RWPE2 (cell line): Measurements from ENCODE around the gene GABRB1.

Source experiments
- ATAC-seq: fragments of 200-7000 bp; cut with Tn5 transposase; 3 replicates; pipeline ENCODE4 v1.9.1; 2021; ENCODE audit warnings: low read depth
- DNase-seq: peaks from one replicate; pipeline ENCODE4 v3.0.0-alpha.2; 2020; ENCODE audit warnings: low spot score
- H3K27ac ChIP-seq: fragments of 450-650 bp; 2 replicates; pipeline ENCODE4 v1.5.1; 2017; ENCODE audit warnings: mild to moderate bottlenecking; ENCODE audit not compliant: poor library complexity, severe bottlenecking
- H3K27me3 ChIP-seq: fragments of 250-450 bp; sonication (Bioruptor Pico); 2 replicates; pipeline ENCODE4 v1.5.1; 2021; ENCODE audit warnings: mild to moderate bottlenecking, moderate library complexity; ENCODE audit not compliant: insufficient read depth, poor library complexity, severe bottlenecking
- H3K36me3 ChIP-seq: fragments of 250-450 bp; sonication (Bioruptor Pico); 2 replicates; pipeline ENCODE4 v1.5.1; 2020; ENCODE audit warnings: low read depth, mild to moderate bottlenecking, moderate library complexity
- H3K4me1 ChIP-seq: fragments of 250-450 bp; sonication (Bioruptor Pico); 2 replicates; pipeline ENCODE4 v1.5.1; 2021; ENCODE audit warnings: mild to moderate bottlenecking, moderate library complexity; ENCODE audit not compliant: insufficient read depth, poor library complexity, severe bottlenecking
- H3K4me3 ChIP-seq: fragments of 250-450 bp; sonication (Bioruptor Pico); 2 replicates; pipeline ENCODE4 v1.5.1; 2021; ENCODE audit warnings: mild to moderate bottlenecking, moderate library complexity; ENCODE audit not compliant: severe bottlenecking
- H3K9me3 ChIP-seq: fragments of 250-450 bp; sonication (Bioruptor Pico); 2 replicates; pipeline ENCODE4 v1.5.1; 2021; ENCODE audit warnings: mild to moderate bottlenecking, moderate library complexity; ENCODE audit not compliant: severe bottlenecking
- TF ChIP-seq, protein P1 (sequence below): fragments of 450-650 bp; IDR thresholded peaks from one replicate; pipeline ENCODE4 v1.5.1; 2017; ENCODE audit warnings: mild to moderate bottlenecking, moderate library complexity; ENCODE audit not compliant: poor library complexity, severe bottlenecking

GABRB1 gene

DNA sequence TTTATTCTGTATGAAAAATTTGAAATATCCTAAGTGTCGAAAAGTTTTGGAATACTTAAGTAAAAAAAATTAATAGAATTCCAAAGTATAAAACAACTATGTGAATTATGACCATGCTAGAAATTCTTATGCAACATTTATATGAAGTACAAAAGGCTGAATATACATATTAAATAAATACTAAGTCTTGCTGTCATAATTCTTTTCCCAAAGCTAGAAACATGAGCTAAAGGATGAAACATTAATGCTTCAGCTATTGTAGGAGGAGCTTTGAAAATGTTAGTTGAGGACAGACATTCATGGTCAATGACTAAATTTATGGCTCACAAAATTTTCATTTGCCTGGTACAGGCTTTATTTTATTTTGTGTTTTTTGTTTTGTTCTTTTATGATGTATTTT lies 207.3 kb downstream of the GABRB1 start:
- Histone ChIP-seq H3K27ac (no peak overlapping the region), H3K4me1 (no peaks in the 10 kb centered on the region), H3K9me3 (no peaks in the 10 kb centered on the region), H3K4me3 (no peak overlapping the region), H3K27me3 (no peaks in the 10 kb centered on the region), H3K36me3 (no peaks in the 10 kb centered on the region)
- ATAC-seq (no peak), DNase-seq (no peak)
- TF ChIP-seq, protein P1, sequence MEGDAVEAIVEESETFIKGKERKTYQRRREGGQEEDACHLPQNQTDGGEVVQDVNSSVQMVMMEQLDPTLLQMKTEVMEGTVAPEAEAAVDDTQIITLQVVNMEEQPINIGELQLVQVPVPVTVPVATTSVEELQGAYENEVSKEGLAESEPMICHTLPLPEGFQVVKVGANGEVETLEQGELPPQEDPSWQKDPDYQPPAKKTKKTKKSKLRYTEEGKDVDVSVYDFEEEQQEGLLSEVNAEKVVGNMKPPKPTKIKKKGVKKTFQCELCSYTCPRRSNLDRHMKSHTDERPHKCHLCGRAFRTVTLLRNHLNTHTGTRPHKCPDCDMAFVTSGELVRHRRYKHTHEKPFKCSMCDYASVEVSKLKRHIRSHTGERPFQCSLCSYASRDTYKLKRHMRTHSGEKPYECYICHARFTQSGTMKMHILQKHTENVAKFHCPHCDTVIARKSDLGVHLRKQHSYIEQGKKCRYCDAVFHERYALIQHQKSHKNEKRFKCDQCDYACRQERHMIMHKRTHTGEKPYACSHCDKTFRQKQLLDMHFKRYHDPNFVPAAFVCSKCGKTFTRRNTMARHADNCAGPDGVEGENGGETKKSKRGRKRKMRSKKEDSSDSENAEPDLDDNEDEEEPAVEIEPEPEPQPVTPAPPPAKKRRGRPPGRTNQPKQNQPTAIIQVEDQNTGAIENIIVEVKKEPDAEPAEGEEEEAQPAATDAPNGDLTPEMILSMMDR, result no peak

DNA sequence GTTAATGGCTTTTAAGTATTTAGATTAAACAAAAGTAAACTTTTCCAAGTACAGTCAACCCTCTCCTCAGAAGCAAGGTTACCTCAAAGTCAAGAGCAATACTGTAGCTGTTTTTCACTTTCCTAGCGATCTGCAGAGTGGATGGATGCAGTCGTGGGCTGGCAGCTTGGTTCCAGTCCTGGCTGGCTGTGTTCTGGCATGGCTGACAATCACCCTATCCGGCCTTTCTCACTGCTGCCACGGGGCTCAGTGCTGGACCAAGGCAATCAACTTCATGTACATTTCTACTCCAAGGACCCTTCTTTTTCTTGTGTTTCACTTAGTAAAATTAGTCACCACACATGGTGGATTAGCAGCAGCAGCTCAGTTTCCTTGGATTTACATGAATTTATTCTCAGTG lies 208.3 kb downstream of the GABRB1 start:
- ATAC-seq (no peak), DNase-seq (no peak)
- TF ChIP-seq, protein P1, result no peak
- no peaks in the 10 kb centered on the region for H3K9me3 ChIP-seq
- H3K27me3 ChIP-seq, result no peaks in the 10 kb centered on the region
- H3K36me3 ChIP-seq, result no peaks in the 10 kb centered on the region
- H3K27ac ChIP-seq, result no peak overlapping the region
- no peaks in the 10 kb centered on the region for H3K4me1 ChIP-seq
- no peak overlapping the region for H3K4me3 ChIP-seq

DNA sequence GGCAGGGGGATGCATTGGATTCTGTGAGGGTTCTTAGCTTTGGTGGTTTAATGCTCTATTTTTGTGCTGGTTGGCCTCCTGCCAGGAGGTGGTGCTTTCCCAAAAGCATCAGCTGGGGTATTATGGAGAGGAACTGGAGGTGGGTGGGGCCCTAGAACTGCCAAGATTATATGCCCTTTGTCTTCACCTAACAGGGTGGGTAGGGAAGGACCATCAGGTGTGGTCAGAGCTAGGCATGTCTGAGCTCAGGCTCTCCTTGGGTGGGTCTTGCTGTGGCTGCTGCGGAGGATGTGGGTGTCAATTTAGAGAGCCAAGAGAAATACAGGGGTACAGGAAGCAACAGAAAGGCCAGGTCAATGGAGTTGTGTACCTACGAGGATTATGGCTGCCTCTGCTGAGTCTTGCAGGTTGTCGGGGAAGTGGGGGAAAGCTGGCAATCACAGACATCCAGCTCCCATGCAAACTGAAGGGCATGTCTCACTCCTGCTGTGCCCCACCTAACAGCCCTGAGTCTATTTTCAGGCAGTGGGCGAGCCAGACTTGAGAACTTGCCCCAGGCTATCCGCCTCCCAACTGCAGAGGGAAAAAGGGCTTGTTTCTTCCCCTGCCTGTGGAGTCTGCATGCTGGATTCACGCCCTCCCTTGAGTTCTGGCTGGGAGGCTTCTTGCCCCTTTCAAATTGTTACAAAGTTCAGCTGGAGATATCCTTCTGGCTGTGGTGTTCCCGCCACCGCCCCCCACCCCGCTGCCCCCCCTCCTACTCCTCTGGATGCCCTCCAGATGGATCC lies 220.2 kb downstream of the GABRB1 start:
- Histone ChIP-seq H3K27ac (no peak overlapping the region), H3K27me3 (no peaks in the 10 kb centered on the region), H3K36me3 (no peaks in the 10 kb centered on the region), H3K9me3 (no peaks in the 10 kb centered on the region), H3K4me1 (no peaks in the 10 kb centered on the region), H3K4me3 (no peak overlapping the region)
- DNase-seq (no peak), ATAC-seq (no peak)
- TF ChIP-seq, protein P1, result no peak

DNA sequence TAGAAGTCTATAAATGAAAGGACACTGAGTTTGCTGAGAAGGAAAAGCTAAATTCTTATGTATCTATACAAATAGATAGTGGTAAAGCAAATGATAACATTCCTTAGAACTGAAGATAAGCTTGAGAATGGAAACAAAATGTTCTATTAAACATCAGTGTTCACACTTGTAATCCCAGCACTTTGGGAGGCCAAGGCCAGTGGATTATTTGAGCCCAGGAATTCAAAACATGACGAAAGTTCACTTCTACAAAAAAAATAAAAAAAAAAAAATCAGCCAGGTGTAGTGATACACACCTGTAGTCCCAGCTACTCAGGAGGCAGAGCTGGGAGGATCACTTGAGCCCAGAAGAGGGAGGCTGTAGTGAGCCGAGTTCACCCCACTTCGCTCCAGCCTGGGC lies 232.4 kb downstream of the GABRB1 start:
- Histone ChIP-seq H3K27me3 (peaks cover 4% of the 10 kb centered on the region), H3K4me1 (no peaks in the 10 kb centered on the region), H3K4me3 (no peak overlapping the region), H3K27ac (no peak overlapping the region), H3K36me3 (no peaks in the 10 kb centered on the region), H3K9me3 (no peaks in the 10 kb centered on the region)
- ATAC-seq (no peak), DNase-seq (no peak)
- TF ChIP-seq, protein P1, result no peak

DNA sequence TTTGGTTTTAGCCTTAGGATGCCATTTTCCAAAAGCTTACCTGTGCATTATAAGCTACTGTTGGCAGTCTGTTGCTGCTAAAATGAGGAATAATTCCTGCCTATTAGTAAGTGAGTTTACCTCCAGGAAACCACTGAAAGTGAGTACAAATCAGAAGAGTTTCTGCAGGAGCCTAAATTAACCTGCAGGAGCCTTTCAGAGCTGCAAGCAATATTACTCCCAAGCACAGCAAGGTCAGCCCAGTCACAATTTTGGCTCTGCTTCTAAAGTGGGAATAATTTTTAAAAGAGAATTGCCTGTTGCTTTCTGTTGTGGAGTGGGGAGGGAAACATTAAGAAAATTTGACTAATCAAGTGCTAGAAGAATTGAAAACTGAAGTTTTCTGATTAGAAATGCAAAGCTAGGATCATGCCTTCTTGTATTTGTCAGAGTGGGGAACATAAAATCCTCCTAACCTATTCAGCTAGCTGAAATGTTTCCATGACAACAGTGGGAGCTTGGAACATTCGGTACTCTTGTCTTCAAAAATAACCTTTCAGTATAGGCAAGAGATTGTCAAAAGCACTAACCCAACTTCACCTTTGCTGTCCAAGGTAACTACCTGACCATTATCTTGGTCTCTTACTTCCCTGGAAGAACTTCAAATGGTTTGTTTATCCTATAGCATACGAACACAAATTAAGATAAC lies 239.0 kb downstream of the GABRB1 start:
- no peak overlapping the region for H3K4me3 ChIP-seq
- peaks cover 4% of the 10 kb centered on the region for H3K27me3 ChIP-seq
- H3K4me1 ChIP-seq, result no peaks in the 10 kb centered on the region
- ATAC-seq (no peak), DNase-seq (no peak)
- TF ChIP-seq, protein P1, result no peak
- no peak overlapping the region for H3K27ac ChIP-seq
- no peaks in the 10 kb centered on the region for H3K36me3 ChIP-seq
- no peaks in the 10 kb centered on the region for H3K9me3 ChIP-seq
